ENCODE measurements around the gene RIPOR2. TPM values are rescaled to one million over a fixed set of nuclear protein-coding genes. Genes with fewer than 3 reads are reported as not detected.

Gene RIPOR2
- total and polyA plus RNA-seq, 2 donors (not counting 3 experiments of a cell fraction or from before 2014, with no cell fraction given), result 0.10 TPM; not detected in 1

DNA sequence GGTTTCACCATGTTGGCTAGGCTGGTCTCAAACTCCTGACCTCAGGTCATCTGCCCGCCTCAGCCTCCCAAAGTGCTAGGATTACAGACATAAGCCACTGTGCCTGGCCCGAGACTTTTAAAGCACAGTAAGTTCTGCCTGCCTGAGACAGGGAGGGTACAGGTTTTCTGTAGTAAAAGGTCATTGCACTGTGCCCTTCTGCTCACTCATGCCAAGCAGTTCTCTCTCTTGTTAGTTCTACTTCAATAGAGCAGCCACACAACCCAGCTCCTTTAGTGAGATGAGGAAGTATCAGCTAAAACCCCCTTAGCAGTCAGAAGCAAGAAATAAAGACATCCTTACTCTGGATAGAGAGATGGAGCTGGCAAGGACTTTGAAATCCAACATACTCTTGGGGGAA lies 84.7 kb downstream of the RIPOR2 start:
- dilution Hi-C loops (cut with MboI; ENCODE audit: extremely low pct_ligation_motif_present, low sequenced_read_pairs), result no loop called here
- CTCF ChIA-PET, result interaction anchor here (0.6 kb wide), 1 partner anchor 141 kb away, joined by 4 read pairs; no protein-coding TSS in a partner anchor
- FAIRE-seq, result no peak

More for the DNA sequence above, 84.7 kb downstream of the RIPOR2 start:
- Histone ChIP-seq H3K79me2 (ENCODE audit: control insufficient read depth, insufficient read depth, low read length) (no peaks in the 10 kb centered on the region), H3K9me1 (replicated peaks; ENCODE audit: control insufficient read depth, extremely low read depth, insufficient read depth, low read length) (no peaks in the 10 kb centered on the region), H3K4me2 (ENCODE audit: insufficient read depth, low read length) (no peak overlapping the region), H3K27me3 (ENCODE audit: control insufficient read depth in 2 of 2, insufficient read depth in 2 of 2, low read length in 2 of 2) (no peaks in the 10 kb centered on the region), H3K4me1 (ENCODE audit: control insufficient read depth, extremely low read depth, insufficient read depth, low read length) (no peaks in the 10 kb centered on the region), H4K20me1 (replicated peaks; ENCODE audit: control insufficient read depth, extremely low read depth, insufficient read depth, low read length) (no peaks in the 10 kb centered on the region), H3K9me3 (replicated peaks; ENCODE audit: control insufficient read depth, insufficient read depth, low read length) (no peaks in the 10 kb centered on the region), H2AFZ (ENCODE audit: low read depth, low read length) (no peak overlapping the region), H3K4me3 (replicated peaks in 1 of 3; ENCODE audit: insufficient read depth in 1 of 3, low read depth in 1 of 3, low read length in 3 of 3) (no peak overlapping the region), H3K36me3 (ENCODE audit: control insufficient read depth in 2 of 2, extremely low read depth in 1 of 2, insufficient read depth in 2 of 2, low read length in 2 of 2) (no peaks in the 10 kb centered on the region), H3K27ac (ENCODE audit: insufficient read depth, low read depth, low read length) (no peak overlapping the region), H3K9ac (replicated peaks; ENCODE audit: extremely low read depth, insufficient read depth, low read length) (no peak overlapping the region)
- POLR2A ChIA-PET, result no interaction called here
- intact Hi-C loops (cut with micrococcal nuclease), result no loop called here
- TF ChIP-seq POLR2AphosphoS5 (IDR thresholded peaks at IDR 0.05; ENCODE audit: insufficient read depth, low read depth, low read length) (no peak), MYC (IDR thresholded peaks at IDR 0.05; ENCODE audit: low read depth, low read length) (no peak), FOS (IDR thresholded peaks at IDR 0.05; ENCODE audit: borderline replicate concordance, insufficient read depth, low read length) (no peak), POLR2A (IDR thresholded peaks at IDR 0.05; ENCODE audit: low read depth, low read length) (no peak), GATA2 (IDR thresholded peaks at IDR 0.05; ENCODE audit: insufficient read depth, insufficient read length, low read depth, low read length) (no peak), EZH2 (IDR thresholded peaks at IDR 0.05; ENCODE audit: borderline replicate concordance, low read depth, low read length, severe bottlenecking) (no peak), JUN (IDR thresholded peaks at IDR 0.05; ENCODE audit: borderline replicate concordance, insufficient read depth, insufficient read length, low read depth) (no peak)
- TF ChIP-seq, protein P1, sequence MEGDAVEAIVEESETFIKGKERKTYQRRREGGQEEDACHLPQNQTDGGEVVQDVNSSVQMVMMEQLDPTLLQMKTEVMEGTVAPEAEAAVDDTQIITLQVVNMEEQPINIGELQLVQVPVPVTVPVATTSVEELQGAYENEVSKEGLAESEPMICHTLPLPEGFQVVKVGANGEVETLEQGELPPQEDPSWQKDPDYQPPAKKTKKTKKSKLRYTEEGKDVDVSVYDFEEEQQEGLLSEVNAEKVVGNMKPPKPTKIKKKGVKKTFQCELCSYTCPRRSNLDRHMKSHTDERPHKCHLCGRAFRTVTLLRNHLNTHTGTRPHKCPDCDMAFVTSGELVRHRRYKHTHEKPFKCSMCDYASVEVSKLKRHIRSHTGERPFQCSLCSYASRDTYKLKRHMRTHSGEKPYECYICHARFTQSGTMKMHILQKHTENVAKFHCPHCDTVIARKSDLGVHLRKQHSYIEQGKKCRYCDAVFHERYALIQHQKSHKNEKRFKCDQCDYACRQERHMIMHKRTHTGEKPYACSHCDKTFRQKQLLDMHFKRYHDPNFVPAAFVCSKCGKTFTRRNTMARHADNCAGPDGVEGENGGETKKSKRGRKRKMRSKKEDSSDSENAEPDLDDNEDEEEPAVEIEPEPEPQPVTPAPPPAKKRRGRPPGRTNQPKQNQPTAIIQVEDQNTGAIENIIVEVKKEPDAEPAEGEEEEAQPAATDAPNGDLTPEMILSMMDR (IDR thresholded peaks at IDR 0.05; ENCODE audit: extremely low read depth in 1 of 2, insufficient read depth in 1 of 2, low read depth in 1 of 2, low read length in 2 of 2), result no peak
- TF ChIP-seq, protein P2, sequence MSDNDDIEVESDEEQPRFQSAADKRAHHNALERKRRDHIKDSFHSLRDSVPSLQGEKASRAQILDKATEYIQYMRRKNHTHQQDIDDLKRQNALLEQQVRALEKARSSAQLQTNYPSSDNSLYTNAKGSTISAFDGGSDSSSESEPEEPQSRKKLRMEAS (IDR thresholded peaks at IDR 0.05; ENCODE audit: insufficient read depth, insufficient read length), result no peak
- no TSS peak for BruUV-seq (replicated peaks)
- no peak for DNase-seq (ENCODE audit: low read depth, low spot score)

Measured in endothelial cell of umbilical vein (primary cell).